HUDEP-2 (cell line): ENCODE results near the gene CSF2RB.

Source experiments
- DNase-seq, 76 experiments: peaks; one replicate each; lab custom pipeline; 2025; ENCODE audit not compliant: unreplicated experiment in 76 of 76; lab: John Stamatoyannopoulos, UW

CSF2RB gene

GRCh38 chr22:36918586-36919284, 5.3 kb downstream of the CSF2RB start:
- no peak for DNase-seq

- peak in 2 of 76 experiments; percentile 7 to 19 for DNase-seq
Observed at GRCh38 chr22:36921309-36922104, 8.1 kb downstream of the CSF2RB start.

GRCh38 chr22:36922105-36922608, 8.7 kb downstream of the CSF2RB start:
- no peak for DNase-seq

GRCh38 chr22:36922711-36923110, 9.3 kb downstream of the CSF2RB start:
- DNase-seq, result no peak

- no peak for DNase-seq
Observed at GRCh38 chr22:36923131-36923788, 9.8 kb downstream of the CSF2RB start.

GRCh38 chr22:36924151-36924698, 10.8 kb downstream of the CSF2RB start:
- no peak for DNase-seq

GRCh38 chr22:36925388-36926290, 12.2 kb downstream of the CSF2RB start:
- DNase-seq, result no peak

GRCh38 chr22:36926309-36926708, 12.9 kb downstream of the CSF2RB start:
- no peak for DNase-seq

GRCh38 chr22:36926721-36927435, 13.4 kb downstream of the CSF2RB start:
- DNase-seq, result no peak

- DNase-seq, result no peak
Observed at GRCh38 chr22:36927671-36928070, 14.2 kb downstream of the CSF2RB start.

- DNase-seq, result no peak
Observed at GRCh38 chr22:36928196-36928595, 14.8 kb downstream of the CSF2RB start.

- DNase-seq, result no peak
Observed at GRCh38 chr22:36928786-36929535, 15.5 kb downstream of the CSF2RB start.

- DNase-seq, result no peak
Observed at GRCh38 chr22:36929621-36930020, 16.2 kb downstream of the CSF2RB start.

- no peak for DNase-seq
Observed at GRCh38 chr22:36930041-36930935, 16.9 kb downstream of the CSF2RB start.

GRCh38 chr22:36931446-36931845, 18.0 kb downstream of the CSF2RB start:
- no peak for DNase-seq

- DNase-seq, result no peak
Observed at GRCh38 chr22:36933629-36934417, 20.4 kb downstream of the CSF2RB start.
